ENCODE data around the gene EFHC1.
"Not testable (repeated sequence)": the region's sequence is repeated elsewhere in the genome, so short reads cannot be mapped to it uniquely, and the experiment has no call there.

EFHC1 gene, protein sequence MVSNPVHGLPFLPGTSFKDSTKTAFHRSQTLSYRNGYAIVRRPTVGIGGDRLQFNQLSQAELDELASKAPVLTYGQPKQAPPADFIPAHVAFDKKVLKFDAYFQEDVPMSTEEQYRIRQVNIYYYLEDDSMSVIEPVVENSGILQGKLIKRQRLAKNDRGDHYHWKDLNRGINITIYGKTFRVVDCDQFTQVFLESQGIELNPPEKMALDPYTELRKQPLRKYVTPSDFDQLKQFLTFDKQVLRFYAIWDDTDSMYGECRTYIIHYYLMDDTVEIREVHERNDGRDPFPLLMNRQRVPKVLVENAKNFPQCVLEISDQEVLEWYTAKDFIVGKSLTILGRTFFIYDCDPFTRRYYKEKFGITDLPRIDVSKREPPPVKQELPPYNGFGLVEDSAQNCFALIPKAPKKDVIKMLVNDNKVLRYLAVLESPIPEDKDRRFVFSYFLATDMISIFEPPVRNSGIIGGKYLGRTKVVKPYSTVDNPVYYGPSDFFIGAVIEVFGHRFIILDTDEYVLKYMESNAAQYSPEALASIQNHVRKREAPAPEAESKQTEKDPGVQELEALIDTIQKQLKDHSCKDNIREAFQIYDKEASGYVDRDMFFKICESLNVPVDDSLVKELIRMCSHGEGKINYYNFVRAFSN

DNA sequence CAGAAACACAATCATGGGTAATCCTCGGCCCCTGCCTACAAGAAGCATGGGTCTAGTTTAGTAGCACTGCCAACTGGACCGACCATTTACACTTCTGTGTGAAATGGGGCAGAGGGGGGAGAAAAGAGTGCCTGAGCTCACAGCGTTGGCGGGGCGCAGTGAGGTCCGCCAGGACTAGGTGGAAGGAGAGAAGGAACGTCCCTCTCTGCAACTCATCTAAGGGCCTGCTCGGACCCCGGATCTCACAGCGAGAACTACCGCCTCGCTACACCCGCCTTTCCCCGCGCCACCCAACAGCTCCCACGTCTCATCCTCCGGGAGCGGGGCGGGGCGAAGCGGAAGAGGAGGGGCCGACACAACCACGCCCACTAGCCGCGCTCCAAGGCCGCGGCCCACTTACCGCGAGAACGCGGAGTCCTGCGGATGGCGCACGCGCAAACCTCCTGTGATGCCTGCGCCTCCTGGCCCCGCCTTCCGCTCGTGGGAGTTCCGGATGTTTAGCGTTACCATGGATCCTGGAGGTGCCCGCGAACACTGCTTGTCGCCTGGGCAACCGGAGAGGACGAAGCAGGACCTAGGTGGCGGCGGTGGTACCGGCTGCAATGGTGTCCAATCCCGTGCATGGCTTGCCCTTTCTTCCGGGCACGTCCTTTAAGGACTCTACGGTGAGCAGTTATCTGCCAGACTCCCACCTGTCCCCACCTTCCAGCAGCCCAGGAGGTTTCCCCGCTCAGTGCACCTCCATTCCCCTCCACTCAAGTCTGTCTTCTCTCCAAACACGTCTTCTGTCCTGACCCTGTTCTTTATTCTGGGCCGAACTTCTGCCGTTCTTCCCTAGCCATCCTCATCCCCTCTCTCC lies at the start of gene EFHC1:
Gene EFHC1, plus strand, starts transcription at position 534 of the 859 bp plus-strand sequence. Its CDS starts 69 bp downstream, at position 603.
- peak; percentile 96 for DNase-seq (ENCODE audit: low read depth)

DNA sequence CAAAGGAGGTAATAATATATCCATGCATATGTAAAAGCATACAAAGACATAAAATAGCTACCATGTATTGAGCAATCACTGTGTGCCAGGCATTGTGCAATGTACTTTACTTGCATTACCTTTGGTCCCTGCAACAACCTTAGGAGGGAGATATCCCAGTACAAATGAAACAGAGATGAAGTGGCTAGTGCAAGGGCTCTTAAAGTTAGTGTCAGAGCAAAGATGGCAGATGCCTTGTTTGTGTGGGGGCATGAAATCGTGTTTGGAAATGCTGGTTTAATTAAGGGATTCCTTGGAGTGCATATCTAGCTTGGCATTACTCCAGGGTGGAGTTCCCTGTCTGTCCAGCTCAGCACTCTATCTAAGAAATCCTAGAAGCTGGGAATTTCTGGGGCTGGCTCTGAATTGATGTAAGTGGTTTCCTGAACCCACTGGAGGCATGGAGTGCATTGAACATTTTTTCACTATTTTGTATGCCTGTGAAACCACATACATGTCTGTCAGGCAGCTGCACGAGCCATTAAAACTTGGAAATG lies 48.4 kb upstream of the EFHC1 start:
- no peak for DNase-seq (ENCODE audit: low read depth)

DNA sequence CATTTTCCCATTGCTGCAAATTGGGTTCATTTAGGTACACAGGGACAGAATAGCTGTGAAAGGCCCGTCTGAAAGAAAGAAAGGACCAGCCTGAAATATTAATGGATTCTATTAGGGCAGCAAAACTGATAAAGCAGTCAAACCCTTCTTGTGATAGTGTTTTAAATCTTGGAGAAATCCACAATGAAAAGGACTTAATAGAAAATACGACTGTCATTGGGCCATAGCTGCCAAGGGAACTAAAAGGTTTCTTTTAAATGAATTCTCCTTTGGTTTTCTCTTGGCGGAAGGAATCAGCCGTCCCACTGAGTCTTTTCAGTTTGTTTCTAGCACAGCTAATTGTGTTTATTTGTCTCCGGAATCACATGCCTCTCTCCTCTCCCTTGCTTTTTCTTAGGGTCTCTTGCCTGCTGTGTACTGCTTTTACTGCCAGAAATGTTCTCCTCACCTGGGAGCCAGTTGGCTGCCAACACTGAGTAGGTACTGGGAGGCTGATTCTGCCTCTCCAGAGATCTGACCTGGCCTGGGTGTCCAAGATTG lies 46.9 kb upstream of the EFHC1 start:
- DNase-seq (ENCODE audit: low read depth): no peak

DNA sequence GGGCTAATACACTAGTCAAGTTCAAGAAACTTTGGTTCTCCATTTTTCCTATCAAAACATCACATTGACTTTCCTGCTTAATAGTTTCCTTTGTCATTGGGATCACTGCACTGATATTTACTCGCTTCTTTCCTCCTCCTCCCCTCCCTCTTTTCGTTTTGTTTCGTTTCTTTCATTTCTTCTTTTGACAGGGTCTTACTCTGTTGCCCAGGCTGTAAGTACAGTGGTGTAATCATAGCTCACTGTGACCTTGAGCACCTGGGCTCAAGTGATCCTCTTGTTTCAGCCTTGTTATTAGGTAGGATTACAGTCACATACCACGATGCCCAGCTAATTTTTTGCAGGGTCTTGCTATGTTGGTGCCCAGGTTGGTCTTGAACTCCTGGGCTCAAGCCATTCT lies 45.9 kb upstream of the EFHC1 start:
- no peak for DNase-seq (ENCODE audit: low read depth)

DNA sequence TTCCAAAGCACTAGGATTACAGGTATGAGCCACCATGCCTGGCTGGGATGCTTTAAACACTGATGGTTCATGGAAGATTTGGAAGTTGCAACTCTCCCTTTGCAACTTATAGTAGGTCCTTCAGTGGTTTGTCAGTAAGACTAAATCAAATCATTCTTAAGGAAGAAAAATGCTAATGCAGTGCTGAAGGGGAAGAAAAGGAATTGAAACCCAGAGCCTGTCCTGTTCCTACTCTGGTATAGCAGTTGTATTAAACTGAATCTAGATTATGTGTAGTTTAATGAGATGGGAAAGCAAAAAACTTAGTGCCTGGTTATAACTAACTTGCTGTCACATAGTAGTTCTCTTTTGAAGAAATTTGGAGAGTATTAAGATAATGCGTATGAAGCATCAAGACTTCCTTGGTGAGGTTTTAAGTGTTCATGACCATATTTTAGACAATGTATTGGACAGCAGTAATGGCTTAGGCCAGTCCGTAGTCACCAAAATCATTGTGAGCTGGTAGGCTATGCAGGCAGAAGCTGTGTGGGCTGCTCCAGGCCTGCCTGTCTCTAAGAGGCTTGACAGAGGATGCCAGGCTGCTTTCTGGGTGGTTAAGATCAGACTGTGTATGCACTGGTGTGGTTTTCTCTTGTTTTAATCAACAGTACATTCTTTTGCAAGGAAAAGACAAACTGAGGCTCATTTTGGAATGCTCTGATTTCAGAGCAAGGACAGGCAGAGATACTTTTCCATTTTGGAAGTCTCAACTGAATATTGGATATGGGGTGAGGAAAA lies 44.2 kb upstream of the EFHC1 start:
- no peak for DNase-seq (ENCODE audit: low read depth)

DNA sequence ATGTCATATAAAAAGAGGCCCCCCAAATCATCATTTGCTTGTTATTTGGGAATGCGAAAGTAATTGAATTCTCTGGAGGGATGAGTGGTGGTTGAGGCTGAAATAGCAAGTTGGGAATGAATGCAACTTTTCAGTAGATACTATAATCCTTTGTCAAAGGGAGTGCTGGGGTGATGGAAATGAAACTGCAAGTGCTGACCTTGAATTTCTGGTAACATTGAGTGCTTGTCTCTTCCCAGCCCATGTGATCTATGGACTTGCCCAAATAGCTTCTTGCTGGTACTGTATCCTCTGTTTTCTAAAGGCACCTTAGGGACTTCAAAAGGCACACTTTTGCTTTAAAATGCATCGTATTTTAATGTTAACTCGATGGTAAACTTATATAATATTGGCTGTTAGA lies 43.4 kb upstream of the EFHC1 start:
- no peak for DNase-seq (ENCODE audit: low read depth)

DNA sequence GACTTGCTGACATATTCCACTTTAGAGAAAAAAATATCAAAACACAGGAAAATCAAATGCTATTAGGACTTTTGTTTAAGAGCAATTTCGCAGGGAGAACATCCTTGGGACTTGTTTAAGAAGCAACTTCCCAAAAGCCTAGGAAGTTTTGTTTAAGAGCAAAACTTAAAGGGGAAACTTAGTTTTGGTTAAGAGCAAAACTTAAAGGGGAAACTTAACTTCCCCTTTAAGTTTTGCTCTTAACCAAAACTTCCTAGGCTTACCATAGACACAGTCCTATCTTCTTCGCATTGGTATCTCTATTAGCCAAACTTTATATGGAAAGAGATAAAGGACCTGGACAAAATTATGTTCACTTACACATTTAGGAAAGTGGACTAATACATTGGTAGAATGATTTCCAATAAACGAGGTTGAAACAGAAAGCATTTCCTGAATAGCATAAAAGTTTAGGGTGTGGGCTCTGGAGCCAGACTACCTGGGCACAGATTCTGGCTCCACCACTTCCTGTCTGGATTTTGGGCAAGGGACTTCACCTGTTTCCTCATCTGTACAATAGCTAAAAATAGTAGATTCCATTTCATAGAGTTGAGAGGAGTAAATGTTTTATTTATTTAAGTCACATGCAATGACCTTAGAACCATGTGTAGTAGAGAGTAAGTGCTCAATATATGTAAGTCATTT lies 42.5 kb upstream of the EFHC1 start:
- no peak for DNase-seq (ENCODE audit: low read depth)

DNA sequence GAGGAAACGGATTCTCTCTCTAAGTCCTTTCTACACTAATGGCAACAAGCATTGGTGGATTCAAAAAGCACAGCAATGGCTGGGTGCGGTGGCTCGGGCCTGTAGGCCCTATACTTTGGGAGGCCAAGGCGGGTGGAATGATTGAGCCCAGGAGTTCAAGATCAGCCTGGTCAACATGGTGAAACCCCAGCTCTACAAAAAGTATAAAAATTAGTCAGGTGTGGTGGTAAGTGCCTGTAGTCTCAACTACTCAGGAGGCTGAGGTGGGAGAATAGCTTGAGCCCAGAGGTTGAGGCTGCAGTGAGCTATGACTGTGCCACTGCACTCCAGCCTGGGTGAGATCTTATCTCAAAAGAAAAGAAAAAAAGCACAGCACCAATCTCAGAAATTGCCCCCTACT lies 38.9 kb upstream of the EFHC1 start:
- DNase-seq (ENCODE audit: low read depth): no peak

DNA sequence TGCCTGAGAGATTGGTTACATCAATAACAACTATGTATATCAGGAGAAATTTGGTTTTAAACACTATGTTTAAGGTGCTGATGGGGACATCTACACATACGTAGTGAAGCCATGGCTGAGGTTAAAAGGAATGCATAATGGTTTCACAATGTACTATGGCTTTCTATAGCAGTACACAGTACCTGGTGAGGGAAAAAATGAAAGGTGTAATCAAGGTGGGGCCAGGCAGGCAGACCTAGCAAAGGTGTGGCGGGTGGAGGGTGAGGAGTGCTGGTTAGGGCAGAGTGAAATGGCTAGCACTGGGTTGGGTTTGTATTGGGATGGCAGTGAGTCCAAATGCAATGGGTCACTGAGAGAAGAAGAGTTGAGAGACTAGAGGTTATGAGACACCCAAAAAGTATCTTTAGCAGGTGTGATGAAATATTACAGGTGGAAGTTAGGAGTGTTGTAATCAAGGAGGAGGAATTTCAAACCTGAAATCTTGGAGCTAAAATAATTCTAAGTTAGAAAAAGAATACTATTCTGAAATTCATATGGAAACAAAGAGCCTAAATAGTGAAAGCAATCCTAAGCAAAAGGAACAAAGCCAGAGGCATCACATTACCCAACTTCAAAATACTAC lies 35.9 kb upstream of the EFHC1 start:
- DNase-seq (ENCODE audit: low read depth): no peak

DNA sequence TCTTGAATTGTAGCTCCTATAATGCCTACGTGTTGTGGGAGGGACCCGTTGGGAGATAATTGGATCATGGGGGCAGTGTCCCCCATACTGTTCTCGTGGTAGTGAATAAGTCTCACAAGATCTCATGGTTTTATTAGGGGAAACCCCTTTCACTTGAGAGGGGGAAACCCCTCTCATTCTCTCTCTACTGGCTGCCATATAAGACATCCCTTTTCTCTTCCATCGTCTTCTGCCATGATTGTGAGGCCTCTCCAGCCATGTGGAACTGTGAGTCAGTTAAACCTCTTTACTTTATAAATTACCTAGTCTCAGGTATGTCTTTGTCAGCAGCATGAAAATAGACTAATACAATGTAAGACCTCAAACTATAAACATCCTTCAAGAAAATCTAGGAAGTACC lies 35.1 kb upstream of the EFHC1 start:
- no peak for DNase-seq (ENCODE audit: low read depth)

DNA sequence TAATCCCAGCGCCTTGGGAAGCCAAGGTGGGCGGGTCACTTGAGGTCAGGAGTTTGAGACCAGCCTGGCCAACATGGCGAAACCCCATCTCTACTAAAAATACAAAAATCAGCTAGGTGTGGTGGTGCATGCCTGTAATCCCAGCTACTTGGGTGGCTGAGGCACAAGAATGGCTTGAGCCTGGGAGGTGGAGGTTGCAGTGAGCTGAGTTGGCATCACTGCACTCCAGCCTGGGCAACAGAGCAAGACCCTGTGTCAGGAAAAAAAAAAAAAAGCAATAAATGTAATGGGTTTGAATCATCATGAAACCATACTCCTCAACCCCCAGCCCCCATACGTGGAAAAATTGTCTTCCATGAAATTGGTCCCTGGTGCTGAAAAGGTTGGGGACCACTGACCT lies 32.0 kb upstream of the EFHC1 start:
- DNase-seq (ENCODE audit: low read depth): not testable (repeated sequence)

DNA sequence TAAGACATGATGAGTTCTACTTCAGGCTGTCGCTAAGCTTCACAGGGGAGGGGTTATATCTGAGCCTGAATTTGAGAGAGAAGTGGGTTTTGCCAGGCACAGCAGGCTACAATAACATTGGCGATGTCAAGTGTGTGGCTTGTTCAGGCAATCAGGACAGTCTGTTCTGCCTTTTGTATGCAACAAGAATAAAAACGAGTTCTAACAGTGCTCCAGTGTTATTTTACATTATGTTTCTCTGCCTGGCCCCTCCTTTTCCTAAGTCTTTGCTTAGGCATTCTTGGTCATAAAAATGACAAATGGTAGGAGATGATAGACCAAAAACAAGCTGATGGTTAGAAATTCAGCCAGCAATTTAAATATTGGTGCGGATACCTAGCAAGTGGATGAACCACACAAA lies 31.4 kb upstream of the EFHC1 start:
- DNase-seq (ENCODE audit: low read depth): no peak

DNA sequence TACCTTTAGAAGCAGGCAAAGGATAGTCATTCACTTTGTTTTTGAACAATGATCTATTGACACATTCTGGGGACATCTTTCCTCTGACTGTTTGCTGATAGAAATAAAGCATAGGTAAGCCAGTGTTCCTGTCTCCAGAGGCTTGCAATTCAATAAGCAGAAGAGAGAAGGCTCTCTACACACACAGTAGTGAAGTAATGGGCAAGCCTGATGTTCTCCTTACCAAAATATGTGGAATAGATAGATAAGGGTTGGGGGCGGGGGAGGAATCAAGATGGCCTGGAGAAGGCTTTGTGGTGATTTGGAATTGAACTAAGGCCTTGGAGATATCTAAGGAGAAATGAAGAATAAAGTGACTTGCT lies 30.9 kb upstream of the EFHC1 start:
- DNase-seq (ENCODE audit: low read depth): no peak

DNA sequence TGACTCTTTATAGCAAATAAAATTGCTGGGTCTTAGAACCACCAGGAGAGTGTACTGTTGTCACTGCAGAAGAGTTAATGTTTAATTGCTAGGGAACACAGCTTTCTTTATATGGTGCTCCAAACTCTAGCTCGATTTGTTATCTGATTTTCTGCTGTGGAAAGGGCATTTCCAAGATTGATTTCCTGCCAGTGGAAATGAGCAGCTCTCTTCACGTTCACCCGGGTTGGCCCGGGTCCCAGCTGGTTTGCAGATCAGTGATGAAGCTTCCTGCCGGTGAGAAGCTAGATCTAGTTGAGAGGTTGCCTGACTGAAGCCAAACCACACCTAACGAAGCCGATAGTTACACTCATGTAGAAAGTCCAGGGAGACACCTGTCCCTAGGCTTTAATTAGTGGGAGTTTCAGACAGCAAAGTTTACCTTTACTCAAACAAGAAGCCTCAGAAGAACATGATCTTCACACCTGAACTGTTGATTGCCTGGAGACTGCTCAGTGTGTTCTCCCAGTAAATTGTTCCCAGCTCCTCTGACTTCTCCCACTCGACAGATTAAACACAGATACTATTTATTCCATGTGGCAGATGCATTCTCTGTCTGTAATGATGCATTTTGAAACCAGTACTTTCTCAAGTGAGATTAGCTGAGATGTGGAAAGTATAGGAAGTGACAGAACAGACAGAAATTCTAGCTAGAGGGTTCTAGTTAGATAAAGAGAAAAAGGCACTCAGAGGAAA lies 30.3 kb upstream of the EFHC1 start:
- DNase-seq (ENCODE audit: low read depth): peak; percentile 32

DNA sequence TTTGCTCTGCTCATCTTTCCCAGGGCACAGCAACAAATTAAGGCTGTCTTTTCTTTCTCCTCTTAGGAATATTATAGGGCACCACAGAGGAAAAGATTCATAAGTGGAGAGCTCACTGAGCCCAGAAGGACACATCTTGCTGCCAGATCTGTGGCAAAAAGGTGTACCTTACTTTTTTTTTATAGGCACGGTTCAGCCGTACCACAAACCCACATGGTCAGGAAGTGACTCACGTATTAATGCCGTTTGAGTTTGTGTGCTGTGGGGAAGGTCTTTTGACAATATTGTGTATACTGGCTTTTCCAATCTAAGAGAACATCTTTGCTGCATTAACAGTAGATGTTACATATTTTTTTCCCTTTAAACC lies 29.8 kb upstream of the EFHC1 start:
- peak; percentile 40 for DNase-seq (ENCODE audit: low read depth)

DNA sequence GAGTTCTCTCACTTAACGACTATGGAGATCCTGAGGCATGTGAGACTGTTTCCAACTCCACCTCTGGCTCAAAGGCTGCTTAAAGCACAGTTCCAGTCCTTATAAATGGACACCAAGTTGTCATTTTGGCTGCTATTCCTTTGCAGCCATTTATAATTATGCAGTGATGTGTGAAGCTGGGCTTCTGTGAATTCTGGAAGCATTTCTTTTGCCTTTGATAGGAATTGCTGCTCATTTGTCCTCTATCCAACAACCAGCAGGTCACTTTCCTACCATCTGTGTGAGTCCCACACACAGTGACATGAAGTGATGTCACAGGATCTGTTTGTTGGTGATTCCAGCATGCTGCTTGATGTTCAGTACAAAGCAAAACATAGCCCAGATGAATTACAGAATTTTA lies 28.5 kb upstream of the EFHC1 start:
- DNase-seq (ENCODE audit: low read depth): no peak

DNA sequence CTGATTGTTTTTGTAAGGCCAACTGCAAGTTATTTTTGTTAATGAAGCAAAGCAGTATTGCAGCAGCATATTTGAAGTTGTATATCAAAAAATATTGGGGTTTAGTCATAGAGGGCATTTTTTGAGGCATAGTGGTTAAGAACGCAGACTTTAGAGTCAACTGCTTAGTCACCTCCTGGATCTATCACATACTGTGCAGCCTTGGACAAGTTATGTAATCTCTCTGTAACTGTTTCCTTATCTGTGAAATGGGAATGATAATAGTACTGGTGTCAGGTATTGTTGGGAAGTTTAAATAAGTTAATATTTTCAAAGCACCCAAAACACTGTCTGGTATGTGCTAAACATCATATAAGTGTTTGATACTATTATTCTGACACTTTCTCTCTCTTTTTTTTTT lies 27.2 kb upstream of the EFHC1 start:
- no peak for DNase-seq (ENCODE audit: low read depth)

DNA sequence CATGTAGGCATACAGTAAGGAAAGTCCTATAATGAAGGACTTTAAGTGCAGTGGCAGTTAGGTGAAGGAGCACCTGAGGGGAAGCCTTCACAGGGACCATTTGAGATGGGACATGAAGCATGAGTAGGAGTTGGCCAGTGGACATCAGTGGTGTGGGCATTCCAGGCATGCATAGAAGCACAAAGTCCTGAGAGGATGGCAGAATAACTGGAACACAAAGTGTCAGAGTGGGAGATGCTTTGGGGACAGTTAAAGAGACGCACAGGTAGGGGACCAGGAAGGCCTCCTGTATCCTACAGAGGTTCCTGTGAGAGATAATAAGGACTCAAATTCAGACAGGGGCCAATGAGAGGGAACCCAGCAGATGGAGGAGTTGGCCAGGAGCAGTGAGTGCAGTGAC lies 26.4 kb upstream of the EFHC1 start:
- no peak for DNase-seq (ENCODE audit: low read depth)

DNA sequence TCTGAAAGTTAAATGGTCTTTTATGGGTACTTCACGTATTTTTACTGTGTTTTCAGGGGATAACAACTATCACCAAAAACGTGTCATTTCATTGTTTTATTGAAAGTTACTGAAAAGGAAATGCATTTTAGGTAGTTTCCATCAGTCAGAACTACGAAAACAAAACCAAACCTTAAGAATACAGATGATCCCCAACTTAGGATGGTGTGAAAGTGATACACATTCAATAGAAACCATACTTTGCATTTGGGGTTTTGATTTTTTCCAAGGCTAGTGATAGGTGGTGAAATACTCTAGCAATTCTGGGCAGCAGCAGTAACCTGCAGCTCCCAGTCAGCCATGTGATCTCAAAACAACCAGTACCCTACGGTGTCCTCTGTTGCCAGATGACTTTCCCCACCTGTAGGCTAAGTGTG lies 25.9 kb upstream of the EFHC1 start:
- no peak for DNase-seq (ENCODE audit: low read depth)

DNA sequence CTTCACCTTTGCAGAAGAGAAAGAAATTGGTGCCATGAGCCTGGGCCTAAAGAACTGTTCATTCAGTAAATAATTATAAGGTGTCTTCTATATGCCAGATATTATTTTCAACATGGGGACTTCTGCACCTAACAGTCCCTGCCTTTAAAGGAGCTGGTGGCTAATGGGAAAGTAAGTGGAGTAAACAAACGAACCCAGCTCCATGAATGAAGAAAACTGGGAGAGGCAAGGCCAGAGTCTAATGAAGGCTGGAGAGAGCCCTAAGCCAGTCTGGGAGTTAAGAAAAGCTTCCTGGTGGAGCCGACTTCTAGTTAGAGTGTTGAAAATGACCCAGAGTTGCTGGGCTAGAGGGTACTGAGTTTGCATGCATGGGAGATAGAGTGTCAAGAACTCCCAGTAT lies 24.2 kb upstream of the EFHC1 start:
- DNase-seq (ENCODE audit: low read depth): no peak
